Loucy (cell line): ENCODE results near the gene CLDN14.

Source experiments
- H2AFZ ChIP-seq: fragments of 200-600 bp; sonication (generic); 2 replicates; pipeline ENCODE4 v1.6.0; 2016; ENCODE audit warnings: antibody characterized with exemption, mild to moderate bottlenecking, low read length, moderate library complexity
- H3F3A ChIP-seq: fragments of 200-600 bp; 2 replicates; pipeline ENCODE4 v1.6.0; 2016; ENCODE audit warnings: antibody characterized with exemption, low read depth, mild to moderate bottlenecking
- H3K27me3 ChIP-seq: fragments of 200-600 bp; sonication (generic); 2 replicates; pipeline ENCODE4 v1.6.1; 2014; ENCODE audit warnings: low read length, mild to moderate bottlenecking; ENCODE audit not compliant: insufficient read depth, poor library complexity, severe bottlenecking
- H3K36me3 ChIP-seq: fragments of 200-600 bp; sonication (generic); 2 replicates; pipeline ENCODE4 v1.6.1; 2016; ENCODE audit warnings: low read length; ENCODE audit not compliant: insufficient read depth
- H3K4me1 ChIP-seq: fragments of 200-600 bp; sonication (generic); 2 replicates; pipeline ENCODE4 v1.5.1; 2014; ENCODE audit warnings: low read length, mild to moderate bottlenecking; ENCODE audit not compliant: insufficient read depth, poor library complexity, severe bottlenecking
- H3K4me2 ChIP-seq: fragments of 200-600 bp; sonication (generic); 2 replicates; pipeline ENCODE4 v1.6.0; 2014; ENCODE audit warnings: antibody characterized with exemption, low read length, low read depth, mild to moderate bottlenecking; ENCODE audit not compliant: poor library complexity, severe bottlenecking
- H3K4me3 ChIP-seq: fragments of 200-600 bp; sonication (generic); 2 replicates; pipeline ENCODE4 v1.5.1; 2014; ENCODE audit warnings: low read length, mild to moderate bottlenecking, mixed read lengths; ENCODE audit not compliant: poor library complexity, severe bottlenecking
- H3K79me2 ChIP-seq: fragments of 200-600 bp; sonication (generic); 2 replicates; pipeline ENCODE4 v1.6.1; 2014; ENCODE audit warnings: low read length; ENCODE audit not compliant: insufficient read depth
- H3K9ac ChIP-seq: fragments of 200-600 bp; sonication (generic); 2 replicates; pipeline ENCODE4 v1.6.0; 2014; ENCODE audit warnings: mild to moderate bottlenecking, low read depth, low read length, moderate library complexity; ENCODE audit not compliant: poor library complexity, severe bottlenecking
- H3K9me2 ChIP-seq: fragments of 200-600 bp; sonication (generic); replicated peaks from 2 replicates; pipeline ENCODE4 v1.6.1; 2016; ENCODE audit warnings: low read depth, low read length, mixed read lengths
- H3K9me3 ChIP-seq: fragments of 200-600 bp; sonication (generic); 2 replicates; pipeline ENCODE4 v1.6.1; 2014; ENCODE audit warnings: mild to moderate bottlenecking, antibody characterized with exemption, low read length, low read depth; ENCODE audit not compliant: insufficient read depth
- H4K20me1 ChIP-seq: fragments of 200-600 bp; sonication (generic); 2 replicates; pipeline ENCODE4 v1.6.0; 2014; ENCODE audit warnings: antibody characterized with exemption, low read length, mild to moderate bottlenecking; ENCODE audit not compliant: insufficient read depth, poor library complexity, severe bottlenecking
- CTCF ChIP-seq: fragments of 200-600 bp; sonication (generic); conservative IDR thresholded peaks from 2 replicates; pipeline ENCODE4 v1.5.1; 2014; ENCODE audit warnings: mild to moderate bottlenecking, antibody characterized with exemption, low read length
- EZH2phosphoT487 ChIP-seq: fragments of 200-600 bp; IDR thresholded peaks from 2 replicates; pipeline ENCODE4 v1.6.1; 2018; ENCODE audit warnings: antibody characterized with exemption, mild to moderate bottlenecking, moderate library complexity, borderline replicate concordance

Gene CLDN14

GRCh38 chr21:36472377-36472776 is 7.5 kb downstream of the CLDN14 start:
- Histone ChIP-seq H3K36me3 (no peaks in the 10 kb centered on the region), H3F3A (no peaks in the 10 kb centered on the region), H3K4me1 (no peaks in the 10 kb centered on the region), H3K9me2 (no peaks in the 10 kb centered on the region), H3K79me2 (no peaks in the 10 kb centered on the region), H2AFZ (no peak overlapping the region), H3K4me3 (no peak overlapping the region), H3K9ac (no peak overlapping the region), H3K27me3 (no peaks in the 10 kb centered on the region), H4K20me1 (no peaks in the 10 kb centered on the region), H3K4me2 (no peak overlapping the region), H3K9me3 (no peaks in the 10 kb centered on the region)
- TF ChIP-seq EZH2phosphoT487: no peak
- TF ChIP-seq CTCF: no peak

GRCh38 chr21:36471254-36471723 is 8.6 kb downstream of the CLDN14 start:
- Histone ChIP-seq H3K4me2 (no peak overlapping the region), H3K9ac (no peak overlapping the region), H3K36me3 (no peaks in the 10 kb centered on the region), H3K9me2 (no peaks in the 10 kb centered on the region), H2AFZ (no peak overlapping the region), H3K4me3 (no peak overlapping the region), H3K79me2 (no peaks in the 10 kb centered on the region), H3K4me1 (no peaks in the 10 kb centered on the region), H3F3A (no peaks in the 10 kb centered on the region), H3K9me3 (no peaks in the 10 kb centered on the region), H4K20me1 (no peaks in the 10 kb centered on the region), H3K27me3 (no peaks in the 10 kb centered on the region)
- TF ChIP-seq CTCF (no peak), EZH2phosphoT487 (no peak)

- TF ChIP-seq CTCF (no peak), EZH2phosphoT487 (no peak)
- no peak overlapping the region for H2AFZ ChIP-seq
- no peak overlapping the region for H3K9ac ChIP-seq
Measured at GRCh38 chr21:36470294-36470693, 9.6 kb downstream of the CLDN14 start.

More at GRCh38 chr21:36470294-36470693, 9.6 kb downstream of the CLDN14 start:
- Histone ChIP-seq H3K36me3 (no peaks in the 10 kb centered on the region), H3K4me1 (no peaks in the 10 kb centered on the region), H3K27me3 (no peaks in the 10 kb centered on the region), H3K9me3 (no peaks in the 10 kb centered on the region), H3F3A (no peaks in the 10 kb centered on the region), H3K4me2 (no peak overlapping the region), H3K4me3 (no peak overlapping the region), H3K9me2 (no peaks in the 10 kb centered on the region), H4K20me1 (no peaks in the 10 kb centered on the region), H3K79me2 (no peaks in the 10 kb centered on the region)
